ENCODE results near the gene PIK3R2.
"Not testable (repeated sequence)": the region's sequence is repeated elsewhere in the genome, so short reads cannot be mapped to it uniquely, and the experiment has no call there.

Gene PIK3R2

DNA sequence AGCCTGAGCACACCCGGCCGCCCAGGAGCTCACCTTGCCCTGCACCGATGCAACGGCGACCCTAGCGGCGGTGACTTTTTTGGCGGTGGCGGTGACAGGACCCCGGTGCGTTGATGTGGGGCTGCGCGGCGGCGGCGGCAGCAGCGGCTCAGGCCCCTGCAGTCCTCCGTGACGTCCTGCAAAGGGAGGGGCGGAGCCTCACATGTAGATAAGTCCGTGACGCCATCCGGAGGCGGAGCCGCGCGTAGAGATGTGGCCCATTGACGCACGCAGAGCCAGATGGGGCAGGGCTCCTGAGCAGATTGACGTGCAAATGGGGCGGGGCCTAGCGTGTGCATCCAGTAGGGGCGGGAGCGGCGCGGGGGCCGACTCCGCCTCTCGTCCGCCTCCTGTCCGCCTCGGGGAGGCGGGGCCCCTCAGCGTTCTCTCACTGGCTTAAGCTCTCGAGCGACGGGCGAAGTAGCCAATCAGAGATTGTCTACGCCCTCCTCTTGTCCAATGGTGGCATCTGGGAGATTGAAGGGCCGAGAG, 51.0 kb downstream of the PIK3R2 start, which contains the start of gene RAB3A:
Gene RAB3A, minus strand, starts transcription at position 180 of the 531 bp plus-strand sequence. CDS start 1,302 bp downstream, outside the sequence.
- DNase-seq (ENCODE audit: low spot score), result peak; percentile 97

DNA sequence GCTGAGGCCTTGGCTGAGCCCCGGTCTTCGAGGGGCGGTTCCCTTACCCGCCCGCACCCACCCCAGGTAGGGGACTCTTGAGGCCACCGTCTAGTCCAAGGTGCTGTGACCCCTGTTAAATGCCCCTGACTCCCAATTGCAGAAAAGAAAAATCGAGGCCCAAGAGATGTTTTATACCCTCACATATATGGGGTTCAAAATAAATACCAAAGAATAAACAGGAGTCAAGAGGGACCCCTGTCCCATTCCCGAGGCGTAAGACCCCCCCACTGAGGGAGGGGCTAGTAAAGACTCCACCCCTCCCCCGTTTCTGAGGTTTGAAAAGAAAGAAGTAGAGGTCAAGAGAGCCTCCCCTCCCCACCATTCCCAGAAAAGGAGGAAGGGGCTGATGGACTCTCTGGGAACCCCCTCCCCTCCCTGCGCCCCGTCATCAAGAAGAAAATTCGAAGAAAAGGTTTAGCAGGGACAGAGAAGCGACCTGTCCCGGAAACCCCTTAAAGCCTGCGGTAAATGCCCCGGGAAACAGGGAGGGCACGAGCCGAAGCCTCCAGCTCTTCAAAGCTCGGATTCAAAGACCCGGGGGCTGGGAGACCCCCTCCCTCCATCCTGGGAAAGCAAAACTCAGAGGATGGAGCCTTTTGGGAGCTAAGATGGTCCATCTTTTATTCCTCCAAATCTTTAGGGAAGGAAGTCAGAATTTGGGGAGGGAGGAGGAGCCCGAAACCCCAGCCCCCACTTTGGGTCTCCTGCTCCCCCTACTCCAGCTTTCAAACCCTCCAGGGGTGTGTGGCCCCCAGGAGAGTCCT, 51.6 kb downstream of the PIK3R2 start:
- DNase-seq (ENCODE audit: low spot score), result peak; percentile 12

GRCh38 chr19:18205200-18205892, 52.4 kb downstream of the PIK3R2 start:
- peak; percentile 78 for DNase-seq (ENCODE audit: low spot score)

DNA sequence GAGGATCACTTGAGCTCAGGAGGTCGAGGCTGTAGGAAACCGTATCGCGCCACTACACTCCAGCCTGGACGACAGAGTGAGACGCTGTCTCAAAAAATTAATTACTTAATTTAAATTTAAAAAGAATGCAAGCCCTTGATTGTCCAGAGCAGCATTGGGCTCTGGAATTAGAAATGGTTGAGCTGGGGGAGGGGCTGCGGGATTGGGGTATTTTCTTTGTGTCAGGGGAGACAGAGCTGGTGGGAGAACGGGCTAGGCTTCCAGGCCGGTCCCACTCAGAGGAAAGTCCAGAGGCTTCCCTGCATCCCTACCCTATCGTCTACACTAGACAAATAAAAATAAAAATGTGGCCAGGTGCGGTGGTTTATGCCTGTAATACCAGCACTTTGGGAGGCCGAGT, 53.1 kb downstream of the PIK3R2 start:
- no peak for DNase-seq (ENCODE audit: low spot score)

GRCh38 chr19:18208098-18208951, 55.4 kb downstream of the PIK3R2 start:
- DNase-seq (ENCODE audit: low spot score), result peak; percentile 89

DNA sequence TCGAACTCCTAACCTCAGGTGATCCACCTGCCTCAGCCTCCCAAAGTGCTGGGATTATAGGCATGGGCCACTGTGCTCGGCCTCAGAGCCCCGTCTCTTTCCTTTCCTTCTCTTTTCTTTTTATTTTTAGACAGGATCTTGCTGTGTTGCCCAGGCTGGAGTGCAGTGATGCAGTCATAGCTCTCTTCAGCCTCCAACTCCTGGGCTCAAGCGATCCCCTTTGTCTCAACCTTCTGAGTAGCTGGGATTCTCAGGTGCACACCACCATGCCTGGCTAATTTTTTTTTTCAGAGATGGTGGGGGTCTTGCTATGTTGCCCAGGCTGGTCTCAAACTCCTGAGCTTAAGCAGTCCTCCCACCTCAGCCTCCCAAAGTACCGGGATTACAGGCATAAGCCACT, 56.9 kb downstream of the PIK3R2 start:
- not testable (repeated sequence) for DNase-seq (ENCODE audit: low spot score)

GRCh38 chr19:18211683-18212082, 58.7 kb downstream of the PIK3R2 start:
- DNase-seq (ENCODE audit: low spot score), result no peak

DNA sequence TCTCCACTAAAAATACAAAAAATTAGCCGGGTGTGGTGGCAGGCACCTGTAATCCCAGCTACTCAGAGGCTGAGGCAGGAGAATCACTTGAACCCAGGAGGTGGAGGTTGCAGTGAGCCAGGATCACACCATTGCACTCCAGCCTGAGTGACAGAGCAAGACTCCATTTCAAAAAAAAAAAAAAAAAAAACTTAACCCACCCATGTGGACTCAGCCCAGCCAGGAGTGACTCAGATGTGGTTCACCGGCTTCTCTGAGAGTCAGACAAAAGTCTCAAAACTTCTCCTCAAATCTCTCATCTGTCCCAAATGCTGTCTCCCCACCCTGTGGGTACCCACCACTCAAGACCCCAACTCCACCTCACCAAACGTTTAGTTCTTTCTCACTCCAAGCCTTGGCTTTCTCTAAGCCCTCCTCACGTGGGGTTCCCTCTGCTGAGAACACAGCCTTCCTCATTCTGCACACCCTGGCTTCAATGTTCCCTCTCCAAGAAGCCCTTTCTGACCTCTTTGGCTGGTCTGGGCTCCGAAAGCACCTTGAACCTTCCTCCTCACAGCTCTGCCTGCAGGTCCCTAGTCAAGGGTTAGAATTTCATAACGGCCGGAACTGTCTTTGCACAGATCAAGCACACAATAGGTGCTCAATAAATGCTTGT, 61.9 kb downstream of the PIK3R2 start:
- peak; percentile 78 for DNase-seq (ENCODE audit: low spot score)

- no peak for DNase-seq (ENCODE audit: low spot score)
These were observed 63.8 kb downstream of the PIK3R2 start for GRCh38 chr19:18216789-18217188.

GRCh38 chr19:18218159-18218558, 65.2 kb downstream of the PIK3R2 start:
- no peak for DNase-seq (ENCODE audit: low spot score)

- no peak for DNase-seq (ENCODE audit: low spot score)
These were observed 65.6 kb downstream of the PIK3R2 start for GRCh38 chr19:18218600-18218999.
